OCI-LY3 (cell line): Measurements from ENCODE around the gene ROR1.

Experiments used
- EZH2phosphoT487 ChIP-seq: fragments of 200-600 bp; shearing (Covaris generic); IDR thresholded peaks from 2 replicates; pipeline ENCODE4 v1.6.1; 2018; ENCODE audit warnings: antibody characterized with exemption, mixed run types, low read depth
- TF ChIP-seq, protein P1 (sequence below): fragments of 200-600, 300-600 bp; sonication (generic); IDR thresholded peaks from 2 replicates; pipeline ENCODE4 v1.5.1; 2014; ENCODE audit warnings: antibody characterized with exemption, low read length, low read depth

DNA sequence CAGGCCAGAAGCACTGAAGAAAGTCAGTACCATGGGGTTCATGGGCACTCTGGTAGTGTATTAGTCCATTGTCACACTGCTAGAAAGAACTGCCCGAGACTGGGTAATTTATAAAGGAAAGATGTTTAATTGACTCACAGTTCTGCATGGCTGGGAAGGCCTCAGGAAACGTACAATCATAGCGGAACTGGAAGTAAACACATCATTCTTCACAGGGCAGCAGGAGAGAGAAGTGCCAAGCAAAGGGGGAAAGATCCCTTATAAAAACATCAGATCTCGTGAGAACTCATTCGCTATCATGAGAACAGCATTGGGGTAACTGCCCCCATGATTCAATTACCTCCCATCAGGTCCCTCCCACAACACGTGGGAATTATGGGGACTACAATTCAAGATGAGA, 20.2 kb upstream of the ROR1 start:
- TF ChIP-seq, protein P1, sequence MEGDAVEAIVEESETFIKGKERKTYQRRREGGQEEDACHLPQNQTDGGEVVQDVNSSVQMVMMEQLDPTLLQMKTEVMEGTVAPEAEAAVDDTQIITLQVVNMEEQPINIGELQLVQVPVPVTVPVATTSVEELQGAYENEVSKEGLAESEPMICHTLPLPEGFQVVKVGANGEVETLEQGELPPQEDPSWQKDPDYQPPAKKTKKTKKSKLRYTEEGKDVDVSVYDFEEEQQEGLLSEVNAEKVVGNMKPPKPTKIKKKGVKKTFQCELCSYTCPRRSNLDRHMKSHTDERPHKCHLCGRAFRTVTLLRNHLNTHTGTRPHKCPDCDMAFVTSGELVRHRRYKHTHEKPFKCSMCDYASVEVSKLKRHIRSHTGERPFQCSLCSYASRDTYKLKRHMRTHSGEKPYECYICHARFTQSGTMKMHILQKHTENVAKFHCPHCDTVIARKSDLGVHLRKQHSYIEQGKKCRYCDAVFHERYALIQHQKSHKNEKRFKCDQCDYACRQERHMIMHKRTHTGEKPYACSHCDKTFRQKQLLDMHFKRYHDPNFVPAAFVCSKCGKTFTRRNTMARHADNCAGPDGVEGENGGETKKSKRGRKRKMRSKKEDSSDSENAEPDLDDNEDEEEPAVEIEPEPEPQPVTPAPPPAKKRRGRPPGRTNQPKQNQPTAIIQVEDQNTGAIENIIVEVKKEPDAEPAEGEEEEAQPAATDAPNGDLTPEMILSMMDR = no peak
- no peak for TF ChIP-seq EZH2phosphoT487
